MCF 10A (cell line): ENCODE measurements around the gene KIF21B. TPM values are rescaled to one million over a fixed set of nuclear protein-coding genes. Genes with fewer than 3 reads are reported as not detected.

Source experiments
- BruUV-seq: library from RNA; stranded (reverse); fragments of 400-500 nt; replicated peaks from 2 replicates; lab custom pipeline; 2021; lab: Mats Ljungman, UMichigan
- CTCF ChIA-PET: fragments of 300-600 bp; sonication (Branson Sonifier 250); formaldehyde crosslinking; extraction: SDS; loops from one replicate; lab custom pipeline; 2021; ENCODE audit warnings: antibody characterized with exemption, inconsistent platforms; lab: Yijun Ruan, JAX
- POLR2A ChIA-PET: fragments of 300-600, 350-650 bp; sonication (Branson Sonifier 250); formaldehyde crosslinking; extraction: SDS; loops from one replicate; lab custom pipeline; 2020; ENCODE audit warnings: antibody characterized with exemption, inconsistent platforms; lab: Yijun Ruan, JAX
- DNase-seq: peaks from one replicate; pipeline ENCODE4 v3.0.0-alpha.2; 2018; ENCODE audit not compliant: unreplicated experiment
- H3K27ac Mint-ChIP-seq: one replicate; pipeline ENCODE4 v1.8.0; 2022; ENCODE audit warnings: mild to moderate bottlenecking, low read depth, mixed read lengths; ENCODE audit not compliant: unreplicated experiment
- H3K27me3 Mint-ChIP-seq: one replicate; pipeline ENCODE4 v1.8.0; 2022; ENCODE audit warnings: mixed read lengths; ENCODE audit not compliant: insufficient read depth, unreplicated experiment
- H3K36me3 Mint-ChIP-seq: one replicate; pipeline ENCODE4 v1.8.0; 2022; ENCODE audit warnings: mild to moderate bottlenecking, moderate library complexity, mixed read lengths; ENCODE audit not compliant: insufficient read depth, unreplicated experiment
- H3K4me1 Mint-ChIP-seq: one replicate; pipeline ENCODE4 v1.8.0; 2022; ENCODE audit warnings: mixed read lengths; ENCODE audit not compliant: insufficient read depth, unreplicated experiment
- H3K4me3 Mint-ChIP-seq: one replicate; pipeline ENCODE4 v1.8.0; 2022; ENCODE audit warnings: mild to moderate bottlenecking, moderate library complexity, mixed read lengths; ENCODE audit not compliant: unreplicated experiment
- H3K9me3 Mint-ChIP-seq: one replicate; pipeline ENCODE4 v1.8.0; 2022; ENCODE audit warnings: mixed read lengths; ENCODE audit not compliant: unreplicated experiment
- intact Hi-C: fragments of 100-400 bp; cut with micrococcal nuclease; formaldehyde crosslinking; loops from 2 replicates; pipeline ENCODE4 v1.14.1; 2022
- total RNA-seq: library from RNA; stranded (reverse); gene quantifications from 2 replicates; pipeline ENCODE4 v1.2.3, GENCODE V29; 2022
- TF ChIP-seq, protein P1 (sequence below): fragments of 200-600 bp; IDR thresholded peaks from one replicate; pipeline ENCODE4 v1.8.0; 2022; ENCODE audit warnings: antibody characterized with exemption, mild to moderate bottlenecking; ENCODE audit not compliant: unreplicated experiment

The KIF21B gene
- total RNA-seq, 1 experiment from 2014 or later, result 12.7 TPM

GRCh38 chr1:200969726-200970561 lies 53.6 kb downstream of the KIF21B start:
- ChIA-PET POLR2A (no interaction called here), CTCF (interaction anchor here (0.6 to 4.7 kb wide), 18 partner anchors 10 to 406 kb away, joined by 3 to 117 read pairs (median 15); partner anchors contain the start of gene CACNA1S)
- intact Hi-C loops, result loop anchor here (5.0 kb wide), 1 partner anchor 348 kb away; the partner anchor contains the start of gene KIF14
- TF ChIP-seq, protein P1, sequence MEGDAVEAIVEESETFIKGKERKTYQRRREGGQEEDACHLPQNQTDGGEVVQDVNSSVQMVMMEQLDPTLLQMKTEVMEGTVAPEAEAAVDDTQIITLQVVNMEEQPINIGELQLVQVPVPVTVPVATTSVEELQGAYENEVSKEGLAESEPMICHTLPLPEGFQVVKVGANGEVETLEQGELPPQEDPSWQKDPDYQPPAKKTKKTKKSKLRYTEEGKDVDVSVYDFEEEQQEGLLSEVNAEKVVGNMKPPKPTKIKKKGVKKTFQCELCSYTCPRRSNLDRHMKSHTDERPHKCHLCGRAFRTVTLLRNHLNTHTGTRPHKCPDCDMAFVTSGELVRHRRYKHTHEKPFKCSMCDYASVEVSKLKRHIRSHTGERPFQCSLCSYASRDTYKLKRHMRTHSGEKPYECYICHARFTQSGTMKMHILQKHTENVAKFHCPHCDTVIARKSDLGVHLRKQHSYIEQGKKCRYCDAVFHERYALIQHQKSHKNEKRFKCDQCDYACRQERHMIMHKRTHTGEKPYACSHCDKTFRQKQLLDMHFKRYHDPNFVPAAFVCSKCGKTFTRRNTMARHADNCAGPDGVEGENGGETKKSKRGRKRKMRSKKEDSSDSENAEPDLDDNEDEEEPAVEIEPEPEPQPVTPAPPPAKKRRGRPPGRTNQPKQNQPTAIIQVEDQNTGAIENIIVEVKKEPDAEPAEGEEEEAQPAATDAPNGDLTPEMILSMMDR, result no peak
- H3K4me3 Mint-ChIP-seq, result no peak overlapping the region
- H3K4me1 Mint-ChIP-seq, result peaks cover 14% of the 10 kb centered on the region
- no peaks in the 10 kb centered on the region for H3K9me3 Mint-ChIP-seq
- H3K27me3 Mint-ChIP-seq, result no peaks in the 10 kb centered on the region
- BruUV-seq, result no TSS peak
- H3K36me3 Mint-ChIP-seq, result no peaks in the 10 kb centered on the region
- DNase-seq, result peak; percentile 59
- peak overlapping the region; percentile 9 for H3K27ac Mint-ChIP-seq

- peaks cover 14% of the 10 kb centered on the region for H3K4me1 Mint-ChIP-seq
- no peaks in the 10 kb centered on the region for H3K9me3 Mint-ChIP-seq
- DNase-seq, result peak; percentile 68
- H3K4me3 Mint-ChIP-seq, result no peak overlapping the region
- TF ChIP-seq, protein P1, result no peak
- no peaks in the 10 kb centered on the region for H3K27me3 Mint-ChIP-seq
- ChIA-PET POLR2A (interaction anchor here (0.6 to 1.0 kb wide), 3 partner anchors 10 to 78 kb away, joined by 3 to 5 read pairs (median 3); no protein-coding TSS in a partner anchor), CTCF (interaction anchor here (0.6 to 1.4 kb wide), 11 partner anchors 9 to 403 kb away, joined by 3 to 5 read pairs (median 4); no protein-coding TSS in a partner anchor)
- H3K27ac Mint-ChIP-seq, result no peak overlapping the region
- no peaks in the 10 kb centered on the region for H3K36me3 Mint-ChIP-seq
- BruUV-seq, result no TSS peak
- intact Hi-C loops, result no loop called here
Measured at GRCh38 chr1:200968469-200969410, 54.8 kb downstream of the KIF21B start.

- POLR2A ChIA-PET, result interaction anchor here (1.0 kb wide), 2 partner anchors 10 to 77 kb away, joined by 3 to 5 read pairs; no protein-coding TSS in a partner anchor
Measured at GRCh38 chr1:200967693-200968468, 55.6 kb downstream of the KIF21B start.

More at GRCh38 chr1:200967693-200968468, 55.6 kb downstream of the KIF21B start:
- BruUV-seq, result no TSS peak
- Mint-ChIP-seq H3K27me3 (no peaks in the 10 kb centered on the region), H3K27ac (no peak overlapping the region), H3K9me3 (no peaks in the 10 kb centered on the region), H3K4me1 (peaks cover 22% of the 10 kb centered on the region), H3K4me3 (no peak overlapping the region), H3K36me3 (no peaks in the 10 kb centered on the region)
- TF ChIP-seq, protein P1, result no peak
- no peak for DNase-seq
- intact Hi-C loops, result no loop called here
- CTCF ChIA-PET, result interaction anchor here (0.6 to 1.4 kb wide), 9 partner anchors 10 to 404 kb away, joined by 3 to 5 read pairs (median 4); no protein-coding TSS in a partner anchor
